ENCODE results near the gene EGFR.

The EGFR gene

DNA sequence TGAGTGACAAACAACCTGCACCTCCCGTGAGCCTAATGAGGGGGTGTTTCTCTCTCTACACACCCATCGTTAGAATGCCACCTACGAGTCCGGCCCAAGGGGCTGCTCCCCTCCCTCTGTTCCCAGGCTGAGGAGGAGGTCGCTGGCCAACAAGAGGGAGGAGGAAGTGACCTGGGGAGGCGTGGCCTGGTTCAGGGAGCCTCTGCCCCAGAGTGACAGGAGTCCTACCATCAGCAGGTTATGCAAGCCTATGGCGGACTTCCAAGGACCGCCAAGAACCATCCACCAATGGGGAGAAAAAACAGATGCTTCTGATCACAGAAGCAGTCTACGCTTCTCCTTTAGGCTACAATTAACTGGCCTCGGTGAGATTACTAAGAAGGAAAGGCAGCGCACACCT, 12.3 kb upstream of the EGFR start:
- H3K4me3 ChIP-seq (ENCODE audit: control insufficient read depth, low read depth, low read length), result no peak overlapping the region
- TF ChIP-seq, protein P1, sequence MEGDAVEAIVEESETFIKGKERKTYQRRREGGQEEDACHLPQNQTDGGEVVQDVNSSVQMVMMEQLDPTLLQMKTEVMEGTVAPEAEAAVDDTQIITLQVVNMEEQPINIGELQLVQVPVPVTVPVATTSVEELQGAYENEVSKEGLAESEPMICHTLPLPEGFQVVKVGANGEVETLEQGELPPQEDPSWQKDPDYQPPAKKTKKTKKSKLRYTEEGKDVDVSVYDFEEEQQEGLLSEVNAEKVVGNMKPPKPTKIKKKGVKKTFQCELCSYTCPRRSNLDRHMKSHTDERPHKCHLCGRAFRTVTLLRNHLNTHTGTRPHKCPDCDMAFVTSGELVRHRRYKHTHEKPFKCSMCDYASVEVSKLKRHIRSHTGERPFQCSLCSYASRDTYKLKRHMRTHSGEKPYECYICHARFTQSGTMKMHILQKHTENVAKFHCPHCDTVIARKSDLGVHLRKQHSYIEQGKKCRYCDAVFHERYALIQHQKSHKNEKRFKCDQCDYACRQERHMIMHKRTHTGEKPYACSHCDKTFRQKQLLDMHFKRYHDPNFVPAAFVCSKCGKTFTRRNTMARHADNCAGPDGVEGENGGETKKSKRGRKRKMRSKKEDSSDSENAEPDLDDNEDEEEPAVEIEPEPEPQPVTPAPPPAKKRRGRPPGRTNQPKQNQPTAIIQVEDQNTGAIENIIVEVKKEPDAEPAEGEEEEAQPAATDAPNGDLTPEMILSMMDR (conservative IDR thresholded peaks at IDR 0.05; ENCODE audit: control insufficient read depth, insufficient read depth, low read depth, low read length), result no peak
- no peak for DNase-seq (ENCODE audit: low read depth)

DNA sequence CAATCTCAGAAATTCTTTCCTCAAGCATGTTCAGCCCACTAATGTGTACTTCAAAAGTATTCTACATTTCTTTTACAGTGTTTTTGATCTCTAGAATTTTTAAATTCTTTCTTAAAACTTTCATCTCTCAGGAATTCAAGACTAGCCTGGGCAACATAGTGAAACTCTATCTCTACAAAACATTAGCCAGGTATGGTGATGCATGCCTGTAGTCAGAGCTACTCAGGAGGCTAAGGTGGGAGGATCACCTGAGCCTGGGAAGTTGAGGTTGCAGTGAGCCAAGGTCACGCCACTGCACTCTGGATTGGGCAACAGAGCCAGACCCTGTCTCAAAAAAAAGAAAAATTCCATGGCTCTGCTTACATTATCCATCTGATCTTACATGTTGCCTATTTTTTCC, 5.0 kb upstream of the EGFR start:
- TF ChIP-seq, protein P1 (conservative IDR thresholded peaks at IDR 0.05; ENCODE audit: control insufficient read depth, insufficient read depth, low read depth, low read length), result no peak
- no peak overlapping the region for H3K4me3 ChIP-seq (ENCODE audit: control insufficient read depth, low read depth, low read length)
- no peak for DNase-seq (ENCODE audit: low read depth)

DNA sequence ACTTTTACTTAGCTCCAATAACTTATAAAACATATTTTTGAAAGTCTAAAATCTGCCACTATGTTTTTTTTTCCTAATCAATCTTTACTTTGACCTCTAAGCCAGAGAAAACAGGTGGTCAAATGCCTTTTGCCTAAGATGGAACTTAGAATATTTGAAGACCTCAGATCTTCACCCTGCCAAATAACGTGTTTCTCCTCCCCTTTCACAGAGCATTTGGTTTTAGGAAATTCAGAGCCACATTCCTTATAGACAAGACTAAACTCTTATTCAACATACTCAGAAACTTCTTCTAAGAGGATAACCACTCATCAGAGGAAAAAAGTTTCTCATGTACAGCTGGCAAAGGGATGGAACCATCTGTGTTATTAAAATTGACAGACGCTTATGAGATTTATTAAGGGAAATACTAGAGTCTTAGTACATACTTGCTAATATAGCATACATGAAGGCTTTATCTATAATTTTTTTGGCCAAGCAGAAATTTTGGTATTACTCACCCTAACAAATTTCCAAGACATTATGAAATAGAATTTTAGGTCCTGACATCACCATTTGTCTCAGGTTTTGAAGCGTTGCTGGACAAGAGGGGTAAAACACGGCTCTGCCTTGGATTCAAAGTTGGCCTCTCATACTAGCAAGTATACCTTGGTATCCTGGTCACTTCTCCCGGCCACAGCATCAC, 2.6 kb upstream of the EGFR start:
- no peak overlapping the region for H3K4me3 ChIP-seq (ENCODE audit: control insufficient read depth, low read depth, low read length)
- TF ChIP-seq, protein P1 (conservative IDR thresholded peaks at IDR 0.05; ENCODE audit: control insufficient read depth, insufficient read depth, low read depth, low read length), result no peak
- no peak for DNase-seq (ENCODE audit: low read depth)

DNA sequence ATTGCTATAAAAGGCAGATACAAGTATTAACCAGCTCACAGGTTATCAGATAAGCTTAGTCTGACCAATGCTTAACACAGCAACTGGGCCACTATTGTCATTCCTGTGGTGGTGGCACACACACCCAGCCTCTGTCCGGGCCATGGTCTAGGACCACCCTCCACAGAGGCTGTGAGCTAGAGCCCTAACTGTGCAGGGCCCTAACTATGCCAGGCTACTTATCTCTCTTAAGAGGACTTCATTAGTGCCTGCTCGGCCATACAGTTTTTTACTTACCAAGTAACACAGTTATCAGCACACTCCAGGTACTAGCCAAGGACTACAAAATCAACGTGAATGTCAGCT, 2.1 kb upstream of the EGFR start:
- no peak overlapping the region for H3K4me3 ChIP-seq (ENCODE audit: control insufficient read depth, low read depth, low read length)
- TF ChIP-seq, protein P1 (conservative IDR thresholded peaks at IDR 0.05; ENCODE audit: control insufficient read depth, insufficient read depth, low read depth, low read length), result no peak

DNA sequence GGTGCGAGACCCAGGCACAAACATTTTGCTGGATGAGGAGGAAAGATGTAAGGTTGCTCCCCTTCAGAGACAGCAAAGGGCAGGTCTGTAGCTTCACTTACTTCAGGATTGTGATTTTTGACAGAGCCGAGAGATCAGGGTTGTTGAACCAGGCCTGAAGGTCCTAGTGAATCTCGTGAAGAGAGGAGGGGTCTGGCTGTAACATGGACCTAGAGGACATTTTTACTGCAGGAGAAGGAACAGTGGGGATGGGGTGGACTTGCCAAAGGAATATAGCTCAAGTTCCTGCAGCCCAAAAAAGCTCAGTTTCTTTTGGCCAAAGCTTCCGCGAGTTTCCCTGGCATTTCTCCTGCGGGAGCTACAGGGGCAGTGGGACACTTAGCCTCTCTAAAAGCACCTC, 976 bp upstream of the EGFR start:
- TF ChIP-seq, protein P1 (conservative IDR thresholded peaks at IDR 0.05; ENCODE audit: control insufficient read depth, insufficient read depth, low read depth, low read length), result no peak
- no peak overlapping the region for H3K4me3 ChIP-seq (ENCODE audit: control insufficient read depth, low read depth, low read length)

More for the DNA sequence above, 2.1 kb upstream of the EGFR start:
- DNase-seq (ENCODE audit: low read depth), result no peak

DNA sequence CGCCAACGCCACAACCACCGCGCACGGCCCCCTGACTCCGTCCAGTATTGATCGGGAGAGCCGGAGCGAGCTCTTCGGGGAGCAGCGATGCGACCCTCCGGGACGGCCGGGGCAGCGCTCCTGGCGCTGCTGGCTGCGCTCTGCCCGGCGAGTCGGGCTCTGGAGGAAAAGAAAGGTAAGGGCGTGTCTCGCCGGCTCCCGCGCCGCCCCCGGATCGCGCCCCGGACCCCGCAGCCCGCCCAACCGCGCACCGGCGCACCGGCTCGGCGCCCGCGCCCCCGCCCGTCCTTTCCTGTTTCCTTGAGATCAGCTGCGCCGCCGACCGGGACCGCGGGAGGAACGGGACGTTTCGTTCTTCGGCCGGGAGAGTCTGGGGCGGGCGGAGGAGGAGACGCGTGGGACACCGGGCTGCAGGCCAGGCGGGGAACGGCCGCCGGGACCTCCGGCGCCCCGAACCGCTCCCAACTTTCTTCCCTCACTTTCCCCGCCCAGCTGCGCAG, 424 bp downstream of the EGFR start:
- TF ChIP-seq, protein P1 (conservative IDR thresholded peaks at IDR 0.05; ENCODE audit: control insufficient read depth, insufficient read depth, low read depth, low read length), result no peak
- DNase-seq (ENCODE audit: low read depth), result no peak
- H3K4me3 ChIP-seq (ENCODE audit: control insufficient read depth, low read depth, low read length), result peak overlapping the region; percentile 70

More for the DNA sequence above, 976 bp upstream of the EGFR start:
- DNase-seq (ENCODE audit: low read depth), result no peak

Measured in fibroblast of mammary gland (primary cell).